H1 (cell line): ENCODE measurements around the gene ADPRH. TPM values are rescaled to one million over a fixed set of nuclear protein-coding genes. Genes with fewer than 3 reads are reported as not detected.

Source experiments
- CTCF ChIA-PET: fragments of 300-600 bp; sonication (Branson Sonifier 250); formaldehyde crosslinking; loops from one replicate; lab custom pipeline; 2021; ENCODE audit not compliant: partially characterized antibody; lab: Charles Lee
- POLR2A ChIA-PET: fragments of 300-600 bp; sonication (Branson Sonifier 250); formaldehyde crosslinking; loops from one replicate; lab custom pipeline; 2021; ENCODE audit warnings: inconsistent platforms; ENCODE audit not compliant: partially characterized antibody; lab: Charles Lee
- DNase-seq, 2 experiments: peaks; one replicate each; pipeline versions ENCODE4 v3.0.0 to v3.0.0-alpha.2; 2010 to 2022; ENCODE audit warnings: low spot score in 2 of 2, low read depth in 1 of 2, mixed read lengths in 1 of 2
- FAIRE-seq: peaks from 2 replicates; lab custom pipeline; 2011; peaks lifted over from hg19 to GRCh38; lab: Jason Lieb, UNC
- H2AFZ ChIP-seq: 2 replicates; pipeline ENCODE4 v1.8.1; 2012; ENCODE audit warnings: low read length, inconsistent platforms
- H2AK5ac ChIP-seq: 2 replicates; pipeline ENCODE4 v1.6.1; 2013; ENCODE audit warnings: low read depth, low read length
- H2BK120ac ChIP-seq: replicated peaks from 2 replicates; pipeline ENCODE3; 2013; ENCODE audit warnings: low read depth, low read length, inconsistent platforms
- H2BK12ac ChIP-seq: 2 replicates; pipeline ENCODE4 v1.6.1; 2013; ENCODE audit warnings: low read depth, low read length
- H2BK15ac ChIP-seq: 2 replicates; pipeline ENCODE4 v1.6.1; 2013; ENCODE audit warnings: low read length
- H2BK20ac ChIP-seq: 2 replicates; pipeline ENCODE4 v1.6.1; 2013; ENCODE audit warnings: low read length
- H2BK5ac ChIP-seq: 2 replicates; pipeline ENCODE4 v1.6.1; 2013; ENCODE audit warnings: low read depth, low read length
- H3K14ac ChIP-seq: 2 replicates; pipeline ENCODE4 v1.6.1; 2013; ENCODE audit warnings: inconsistent platforms; ENCODE audit not compliant: insufficient read length
- H3K18ac ChIP-seq: 2 replicates; pipeline ENCODE4 v1.6.1; 2013; ENCODE audit warnings: low read length; ENCODE audit errors: extremely low read depth
- H3K23ac ChIP-seq: 2 replicates; pipeline ENCODE4 v1.6.1; 2013; ENCODE audit warnings: inconsistent platforms; ENCODE audit not compliant: insufficient read length
- H3K23me2 ChIP-seq: 2 replicates; pipeline ENCODE4 v1.6.1; 2013; ENCODE audit warnings: low read depth, low read length
- H3K27ac ChIP-seq: 2 replicates; pipeline ENCODE4 v1.6.1; 2011; ENCODE audit warnings: low read depth, low read length, inconsistent platforms
- H3K27me3 ChIP-seq, 4 experiments: replicated peaks in 1 of 4; 1 replicate in 1 of 4; 2 replicates in 3 of 4; pipeline versions ENCODE4 v1.6.1 to v1.8.1; 2011 to 2013; ENCODE audit warnings: low read length in 3 of 4, mild to moderate bottlenecking in 3 of 4, inconsistent platforms in 2 of 4, mixed read lengths in 2 of 4, moderate library complexity in 1 of 4; ENCODE audit not compliant: control insufficient read depth in 3 of 4, insufficient read depth in 3 of 4; ENCODE audit errors: extremely low read depth in 1 of 4
- H3K36me3 ChIP-seq, 4 experiments: 2 replicates each; pipeline versions ENCODE4 v1.6.1 to v1.8.1; 2011 to 2013; ENCODE audit warnings: mild to moderate bottlenecking in 4 of 4, low read length in 3 of 4, moderate library complexity in 2 of 4, control low read depth in 1 of 4, inconsistent platforms in 1 of 4; ENCODE audit not compliant: insufficient read depth in 4 of 4, control insufficient read depth in 2 of 4
- H3K4ac ChIP-seq: replicated peaks from 2 replicates; pipeline ENCODE3; 2013; ENCODE audit warnings: low read length, low read depth, mixed read lengths, inconsistent platforms; ENCODE audit not compliant: insufficient read length
- H3K4me1 ChIP-seq, 4 experiments: replicated peaks in 1 of 4; 1 replicate in 1 of 4; 2 replicates in 3 of 4; pipeline versions ENCODE4 v1.6.1 to v1.8.1; 2011 to 2013; ENCODE audit warnings: low read length in 3 of 4, inconsistent platforms in 2 of 4, mixed read lengths in 1 of 4; ENCODE audit not compliant: insufficient read depth in 4 of 4, control insufficient read depth in 3 of 4
- H3K4me2 ChIP-seq, 2 experiments: 2 replicates each; pipeline versions ENCODE4 v1.6.1 to v1.8.1; 2011 to 2013; ENCODE audit warnings: low read depth in 2 of 2, low read length in 2 of 2, control low read depth in 1 of 2, inconsistent platforms in 1 of 2, mild to moderate bottlenecking in 1 of 2; ENCODE audit not compliant: insufficient read depth in 1 of 2
- H3K4me3 ChIP-seq, 4 experiments: fragments of 200-600, 300-600 bp in 1 of 4; sonication (generic), shearing (Covaris generic), sonication (Bioruptor Twin) in 1 of 4; 2 replicates each; pipeline versions ENCODE4 v1.5.1 to v1.8.1; 2011 to 2016; ENCODE audit warnings: low read length in 4 of 4, low read depth in 3 of 4, control low read depth in 2 of 4, inconsistent platforms in 2 of 4, mild to moderate bottlenecking in 2 of 4, mixed read lengths in 1 of 4, moderate library complexity in 1 of 4; ENCODE audit not compliant: insufficient read depth in 2 of 4; ENCODE audit errors: extremely low read depth in 1 of 4
- H3K56ac ChIP-seq: replicated peaks from 2 replicates; pipeline ENCODE3; 2013; ENCODE audit warnings: low read depth, mild to moderate bottlenecking, mixed read lengths, low read length, inconsistent platforms; ENCODE audit not compliant: insufficient read length
- H3K79me1 ChIP-seq: 2 replicates; pipeline ENCODE4 v1.6.1; 2013; ENCODE audit warnings: low read depth, low read length, control low read depth
- H3K79me2 ChIP-seq, 2 experiments: 2 replicates each; pipeline versions ENCODE4 v1.6.1 to v1.8.1; 2012 to 2013; ENCODE audit warnings: low read length in 2 of 2, mild to moderate bottlenecking in 2 of 2, inconsistent platforms in 1 of 2; ENCODE audit not compliant: insufficient read depth in 2 of 2, control insufficient read depth in 1 of 2
- H3K9ac ChIP-seq, 4 experiments: replicated peaks in 1 of 4; 1 replicate in 1 of 4; 2 replicates in 3 of 4; pipeline versions ENCODE4 v1.6.1 to v1.8.1; 2011 to 2013; ENCODE audit warnings: low read depth in 3 of 4, low read length in 3 of 4, control low read depth in 2 of 4, mild to moderate bottlenecking in 2 of 4, moderate library complexity in 2 of 4, inconsistent platforms in 1 of 4; ENCODE audit errors: extremely low read depth in 1 of 4
- H3K9me3 ChIP-seq, 2 experiments: 2 replicates each; pipeline versions ENCODE4 v1.6.1 to v1.8.1; 2012 to 2013; ENCODE audit warnings: mild to moderate bottlenecking in 2 of 2, moderate library complexity in 2 of 2, control low read depth in 1 of 2, inconsistent platforms in 1 of 2, low read depth in 1 of 2, low read length in 1 of 2, mixed read lengths in 1 of 2; ENCODE audit not compliant: insufficient read depth in 2 of 2
- H4K20me1 ChIP-seq, 2 experiments: replicated peaks in 1 of 2; 2 replicates each; pipeline versions ENCODE3 to v1.8.1; 2011 to 2013; ENCODE audit warnings: inconsistent platforms in 2 of 2, low read length in 2 of 2, mild to moderate bottlenecking in 1 of 2; ENCODE audit not compliant: insufficient read depth in 2 of 2, control insufficient read depth in 1 of 2
- H4K5ac ChIP-seq: 2 replicates; pipeline ENCODE4 v1.6.1; 2013; ENCODE audit warnings: low read length, low read depth, mixed read lengths, inconsistent platforms; ENCODE audit not compliant: insufficient read length
- H4K8ac ChIP-seq: 2 replicates; pipeline ENCODE4 v1.8.0; 2013; ENCODE audit warnings: mild to moderate bottlenecking, moderate library complexity, low read length, inconsistent platforms; ENCODE audit not compliant: insufficient read depth; ENCODE audit errors: extremely low read depth
- H4K91ac ChIP-seq: replicated peaks from 2 replicates; pipeline ENCODE3; 2013; ENCODE audit warnings: low read length, mixed read lengths, inconsistent platforms; ENCODE audit not compliant: insufficient read length
- CREB1 ChIP-seq: IDR thresholded peaks from 2 replicates; pipeline ENCODE4 v1.6.1; 2012; ENCODE audit warnings: inconsistent platforms
- CTCF ChIP-seq, 3 experiments: IDR thresholded peaks; 1 replicate in 2 of 3; 2 replicates in 1 of 3; pipeline versions ENCODE4 v1.5.1 to v1.6.1; 2011; ENCODE audit warnings: low read length in 3 of 3, mild to moderate bottlenecking in 3 of 3, inconsistent platforms in 2 of 3, low read depth in 1 of 3, moderate library complexity in 1 of 3; ENCODE audit not compliant: insufficient read depth in 1 of 3; ENCODE audit errors: control extremely low read depth in 1 of 3
- E2F6 ChIP-seq: IDR thresholded peaks from 2 replicates; pipeline ENCODE4 v1.6.1; 2012; ENCODE audit warnings: inconsistent platforms
- EGR1 ChIP-seq: IDR thresholded peaks from 2 replicates; pipeline ENCODE4 v1.6.1; 2011; ENCODE audit warnings: low read depth, low read length, borderline replicate concordance
- JUND ChIP-seq: IDR thresholded peaks from 2 replicates; pipeline ENCODE4 v1.6.1; 2011; ENCODE audit warnings: mild to moderate bottlenecking, improper control_type of control experiment, low read length
- NANOG ChIP-seq: IDR thresholded peaks from 2 replicates; pipeline ENCODE4 v1.6.1; 2011; ENCODE audit warnings: low read length, low read depth, mild to moderate bottlenecking, inconsistent platforms; ENCODE audit not compliant: insufficient read depth, poor library complexity, severe bottlenecking
- NRF1 ChIP-seq: IDR thresholded peaks from 2 replicates; pipeline ENCODE4 v1.6.1; 2011; ENCODE audit warnings: mild to moderate bottlenecking, low read depth, low read length, improper control_type of control experiment
- PHF8 ChIP-seq: fragments of 200-600 bp; sonication (generic); conservative IDR thresholded peaks from 2 replicates; pipeline ENCODE4 v1.7.1; 2012; ENCODE audit warnings: low read depth, mild to moderate bottlenecking, inconsistent platforms, low read length, moderate library complexity
- RXRA ChIP-seq: IDR thresholded peaks from 2 replicates; pipeline ENCODE4 v1.6.1; 2011; ENCODE audit warnings: low read depth, mild to moderate bottlenecking, low read length, moderate library complexity; ENCODE audit not compliant: insufficient read depth
- SRF ChIP-seq: IDR thresholded peaks from 2 replicates; pipeline ENCODE4 v1.6.1; 2011; ENCODE audit warnings: mild to moderate bottlenecking, low read depth, low read length, moderate library complexity
- TBP ChIP-seq: IDR thresholded peaks from 2 replicates; pipeline ENCODE4 v1.6.1; 2011; ENCODE audit warnings: low read depth, low read length, improper control_type of control experiment
- ZNF274 ChIP-seq: IDR thresholded peaks from 2 replicates; pipeline ENCODE4 v1.7.0; 2012; ENCODE audit warnings: low read length, borderline replicate concordance; ENCODE audit errors: extremely low read depth
- WGBS, 2 experiments: shearing (Covaris generic) in 1 of 2; methylation state at CpG; one replicate each; pipeline versions ENCODE4 v1.1.6 to v1.1.7; 2013 to 2015; ENCODE audit warnings: low lambda C conversion rate in 2 of 2, mixed read lengths in 2 of 2, inconsistent platforms in 1 of 2, low coverage in 1 of 2, missing lambda C conversion rate in 1 of 2; ENCODE audit not compliant: insufficient replicate concordance in 2 of 2, insufficient coverage in 1 of 2, insufficient read length in 1 of 2; ENCODE audit errors: extremely low coverage in 1 of 2, missing lambda C conversion rate in 1 of 2; 5-methylcytosine and 5-hydroxymethylcytosine counted together
- polyA plus RNA-seq, 7 experiments: library from polyadenylated mRNA; depleted of rRNA in 3 of 7; stranded (reverse) in 5 of 7; unstranded in 2 of 7; fragments of >200 nt in 5 of 7; fragments of 200-250 nt in 2 of 7; gene quantifications; 1 replicate in 5 of 7; 2 replicates in 1 of 7; 4 replicates in 1 of 7; pipeline versions ENCODE4 v1.2.1 to v1.2.3, GENCODE V29; 2011 to 2013; ENCODE audit warnings: missing spikeins in 2 of 7, mixed read lengths in 2 of 7
- total RNA-seq: library from RNA; stranded (reverse); fragmentation: NEBNext Ultra II Directional; extraction: Animal tissue kit (Norgen Biotek cat#: 25700); gene quantifications from 2 replicates; pipeline ENCODE4 v1.2.1, GENCODE V29; 2021

The ADPRH gene
- total and polyA plus RNA-seq, 2 of the 8 experiments (the other 6 are each of a cell fraction or from before 2014, with no cell fraction given) = 2.6 to 4.2 TPM

GRCh38 chr3:119632216-119632615, 52.9 kb downstream of the ADPRH start:
- 91% methylated on average over 4 of the region's 4 CpGs; no CpG with 5 or more reads in 1 of the 2 experiments for WGBS, 2 experiments
- POLR2A ChIA-PET = no interaction called here
- TF ChIP-seq ZNF274 = no peak
- no peak for TF ChIP-seq EGR1
- TF ChIP-seq E2F6 = no peak
- TF ChIP-seq RXRA = no peak
- no peak for TF ChIP-seq JUND
- TF ChIP-seq TBP = no peak
- no peak for TF ChIP-seq SRF
- no peak for TF ChIP-seq CREB1
- TF ChIP-seq NRF1 = no peak
- no peak for TF ChIP-seq PHF8
- TF ChIP-seq CTCF (IDR thresholded peaks at IDR 0.05; ENCODE audit: control extremely low read depth in 1 of 3, insufficient read depth in 1 of 3, low read depth in 1 of 3, low read length in 3 of 3) = no peak
- TF ChIP-seq NANOG = no peak

More at GRCh38 chr3:119632216-119632615, 52.9 kb downstream of the ADPRH start:
- Histone ChIP-seq H3K36me3 (no peaks in the 10 kb centered on the region), H2BK5ac (no peak overlapping the region), H3K79me1 (no peaks in the 10 kb centered on the region), H3K9ac (no peak overlapping the region), H4K5ac (no peak overlapping the region), H2BK15ac (no peak overlapping the region), H3K56ac (no peak overlapping the region), H3K4me3 (no peak overlapping the region), H3K4me1 (peaks cover 0 to 4% (median 1%) of the 10 kb centered on the region in 4 experiments; a peak in 2 of 7 replicates), H3K23ac (no peak overlapping the region), H2AFZ (no peak overlapping the region; the same call in 1 of the 2 replicates), H4K20me1 (no peaks in the 10 kb centered on the region), H2BK20ac (no peak overlapping the region), H2AK5ac (no peak overlapping the region), H4K91ac (no peak overlapping the region), H3K27ac (no peak overlapping the region), H3K18ac (no peak overlapping the region), H2BK120ac (no peak overlapping the region), H3K9me3 (no peaks in the 10 kb centered on the region), H3K4me2 (no peak overlapping the region), H3K79me2 (no peaks in the 10 kb centered on the region), H3K14ac (no peak overlapping the region), H3K4ac (no peak overlapping the region), H4K8ac (no peak overlapping the region), H2BK12ac (no peak overlapping the region), H3K27me3 (no peaks in the 10 kb centered on the region), H3K23me2 (no peaks in the 10 kb centered on the region)
- FAIRE-seq (no peak), DNase-seq (no peak)
- CTCF ChIA-PET = interaction anchor here (1.2 kb wide), 1 partner anchor 10 kb away, joined by 3 read pairs; no protein-coding TSS in a partner anchor
